ENCODE results near the gene ZBTB20.

DNA sequence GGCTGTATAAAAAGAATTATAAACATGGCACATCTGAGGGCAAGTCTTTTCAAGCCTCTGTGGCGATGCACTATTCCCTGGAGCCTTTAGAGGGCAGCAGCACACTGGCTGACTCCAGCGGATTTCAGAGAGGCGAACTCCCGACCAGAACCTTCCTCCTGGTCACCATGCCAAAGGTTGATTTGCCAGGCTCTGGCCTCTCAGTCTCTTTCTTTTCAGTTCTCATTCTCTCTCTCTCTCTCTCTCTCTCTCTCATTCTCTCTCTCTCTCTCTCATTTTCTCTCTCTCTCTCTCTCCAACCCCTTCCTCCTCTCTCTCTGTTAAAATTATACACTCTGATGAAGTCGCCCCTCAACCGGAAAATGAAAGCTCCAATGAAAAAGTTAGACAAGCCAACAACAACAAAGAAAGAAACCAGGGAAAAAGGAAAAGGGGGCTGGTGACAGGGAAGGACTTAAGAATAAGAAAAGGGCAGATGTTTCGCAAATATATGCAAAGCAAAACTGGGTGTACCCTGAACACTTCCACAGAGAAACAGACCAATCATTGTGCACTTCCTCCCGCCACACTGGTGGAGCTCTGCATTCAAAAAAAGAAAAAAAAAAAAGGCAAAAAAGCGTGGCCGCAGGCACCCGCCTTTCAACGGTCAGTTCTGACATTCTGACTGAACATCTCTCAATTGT, 763.1 kb downstream of the ZBTB20 start:
- no peak for TF ChIP-seq POLR2A (IDR thresholded peaks at IDR 0.05)
- TF ChIP-seq, protein P1, sequence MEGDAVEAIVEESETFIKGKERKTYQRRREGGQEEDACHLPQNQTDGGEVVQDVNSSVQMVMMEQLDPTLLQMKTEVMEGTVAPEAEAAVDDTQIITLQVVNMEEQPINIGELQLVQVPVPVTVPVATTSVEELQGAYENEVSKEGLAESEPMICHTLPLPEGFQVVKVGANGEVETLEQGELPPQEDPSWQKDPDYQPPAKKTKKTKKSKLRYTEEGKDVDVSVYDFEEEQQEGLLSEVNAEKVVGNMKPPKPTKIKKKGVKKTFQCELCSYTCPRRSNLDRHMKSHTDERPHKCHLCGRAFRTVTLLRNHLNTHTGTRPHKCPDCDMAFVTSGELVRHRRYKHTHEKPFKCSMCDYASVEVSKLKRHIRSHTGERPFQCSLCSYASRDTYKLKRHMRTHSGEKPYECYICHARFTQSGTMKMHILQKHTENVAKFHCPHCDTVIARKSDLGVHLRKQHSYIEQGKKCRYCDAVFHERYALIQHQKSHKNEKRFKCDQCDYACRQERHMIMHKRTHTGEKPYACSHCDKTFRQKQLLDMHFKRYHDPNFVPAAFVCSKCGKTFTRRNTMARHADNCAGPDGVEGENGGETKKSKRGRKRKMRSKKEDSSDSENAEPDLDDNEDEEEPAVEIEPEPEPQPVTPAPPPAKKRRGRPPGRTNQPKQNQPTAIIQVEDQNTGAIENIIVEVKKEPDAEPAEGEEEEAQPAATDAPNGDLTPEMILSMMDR (IDR thresholded peaks at IDR 0.05) = peak in 5 of 7 experiments; percentile 72 to 97 (median 93)

Measured in stomach (tissue), 4 donors.